ENCODE measurements around the gene CELA2B.
A peak's percentile ranks its signal among the peaks of the same experiment; 100 is the strongest.
"Not testable (repeated sequence)": the region's sequence is repeated elsewhere in the genome, so short reads cannot be mapped to it uniquely, and the experiment has no call there.

CELA2B gene

GRCh38 chr1:15504436-15504835 lies 28.5 kb downstream of the CELA2B start:
- DNase-seq: no peak

- DNase-seq: no peak
Measured at GRCh38 chr1:15506831-15507230, 30.9 kb downstream of the CELA2B start.

- no peak for DNase-seq
Measured at GRCh38 chr1:15507278-15507677, 31.4 kb downstream of the CELA2B start.

GRCh38 chr1:15508700-15509487 lies 33.0 kb downstream of the CELA2B start:
- DNase-seq: no peak

- DNase-seq: no peak
Measured at GRCh38 chr1:15509586-15509985, 33.7 kb downstream of the CELA2B start.

GRCh38 chr1:15510611-15511405 lies 34.9 kb downstream of the CELA2B start:
- no peak for DNase-seq

GRCh38 chr1:15513192-15513591 lies 37.3 kb downstream of the CELA2B start:
- DNase-seq: no peak

- no peak for DNase-seq
Measured at GRCh38 chr1:15513919-15514318, 38.0 kb downstream of the CELA2B start.

- DNase-seq: not testable (repeated sequence)
Measured at GRCh38 chr1:15514557-15514956, 38.7 kb downstream of the CELA2B start.

GRCh38 chr1:15515022-15515663 lies 39.2 kb downstream of the CELA2B start:
- DNase-seq: no peak

GRCh38 chr1:15519625-15520024 lies 43.7 kb downstream of the CELA2B start:
- no peak for DNase-seq

GRCh38 chr1:15521206-15521906 lies 45.5 kb downstream of the CELA2B start:
- not testable (repeated sequence) for DNase-seq

- DNase-seq: no peak
Measured at GRCh38 chr1:15522551-15522950, 46.6 kb downstream of the CELA2B start.

- peak; percentile 63 for DNase-seq
Measured at GRCh38 chr1:15523104-15524020, 47.5 kb downstream of the CELA2B start.

GRCh38 chr1:15524021-15524282 lies 48.0 kb downstream of the CELA2B start, which contains the start of gene CASP9:
CASP9 (minus strand) TSS chr1:15524215; CDS start chr1:15524200, 15 bp downstream.
- DNase-seq: no peak

GRCh38 chr1:15524283-15525049 lies 48.6 kb downstream of the CELA2B start:
- DNase-seq: peak; percentile 98

GRCh38 chr1:15525050-15526020 lies 49.4 kb downstream of the CELA2B start:
- DNase-seq: peak; percentile 68

- DNase-seq: no peak
Measured at GRCh38 chr1:15526021-15526489, 50.2 kb downstream of the CELA2B start.

- DNase-seq: peak; percentile 99
Measured at GRCh38 chr1:15526490-15527339, 50.8 kb downstream of the CELA2B start, which contains the start of gene DNAJC16. DNAJC16 (plus strand) TSS chr1:15526848; CDS start chr1:15529106, 2,258 bp downstream.
